Gastrocnemius medialis (tissue), 4 donors: ENCODE measurements around the gene KIF26B. TPM values are rescaled to one million over a fixed set of nuclear protein-coding genes. Genes with fewer than 3 reads are reported as not detected.
"Not testable (repeated sequence)": the region's sequence is repeated elsewhere in the genome, so short reads cannot be mapped to it uniquely, and the experiment has no call there.

Experiments used
- ATAC-seq, 2 donors: fragments of 150-250 bp; one replicate each; pipeline ENCODE4 v1.9.1; 2016
- DNase-seq, 2 donors: peaks; one replicate each; pipeline ENCODE4 v3.0.0-alpha.2; 2019
- H3K27ac ChIP-seq, 4 donors: fragments of 200-600 bp; sonication (generic); 1 replicate in 1 of 4; 2 replicates in 3 of 4; pipeline ENCODE4 v1.5.1; 2016 to 2018; ENCODE audit warnings: mild to moderate bottlenecking in 2 of 4, moderate library complexity in 1 of 4
- H3K27me3 ChIP-seq, 3 donors: fragments of 200-600 bp; sonication (generic) in 2 of 3; 1 replicate in 1 of 3; 2 replicates in 2 of 3; pipeline versions ENCODE4 v1.5.1 to v1.6.0; 2016 to 2019; ENCODE audit warnings: mild to moderate bottlenecking in 1 of 3, moderate library complexity in 1 of 3
- H3K36me3 ChIP-seq, 2 donors: fragments of 200-600 bp; sonication (generic) in 1 of 2; one replicate each; pipeline ENCODE4 v1.5.1; 2017 to 2018
- H3K4me1 ChIP-seq, 2 donors: fragments of 200-600 bp; sonication (generic) in 1 of 2; one replicate each; pipeline ENCODE4 v1.5.1; 2016 to 2017; ENCODE audit warnings: mild to moderate bottlenecking in 2 of 2
- H3K4me3 ChIP-seq, 4 donors: fragments of 200-600 bp; sonication (generic) in 3 of 4; 1 replicate in 1 of 4; 2 replicates in 3 of 4; pipeline ENCODE4 v1.5.1; 2016 to 2019; ENCODE audit warnings: mild to moderate bottlenecking in 2 of 4
- H3K9me3 ChIP-seq, 3 donors: fragments of 200-600 bp; sonication (generic) in 2 of 3; 1 replicate in 1 of 3; 2 replicates in 2 of 3; pipeline ENCODE4 v1.5.1; 2016 to 2019
- CTCF ChIP-seq, 5 experiments: fragments of 450-650 bp in 3 of 5; fragments of 200-600 bp in 2 of 5; sonication (generic) in 2 of 5; IDR thresholded peaks in 4 of 5; conservative IDR thresholded peaks in 1 of 5; 1 replicate in 4 of 5; 2 replicates in 1 of 5; pipeline ENCODE4 v1.5.1; 2016 to 2019; ENCODE audit warnings: antibody characterized with exemption in 5 of 5, mild to moderate bottlenecking in 3 of 5, moderate library complexity in 3 of 5
- POLR2A ChIP-seq, 2 donors: fragments of 450-650 bp; IDR thresholded peaks; one replicate each; pipeline ENCODE4 v1.6.1; 2017; ENCODE audit warnings: antibody characterized with exemption in 2 of 2, mild to moderate bottlenecking in 2 of 2, moderate library complexity in 2 of 2
- in situ Hi-C, 4 donors: fragments of 200-750 bp; cut with MboI; loops; one replicate each; pipeline versions ENCODE4 v1.15.0 to v1.8.0; 2017; ENCODE audit warnings: low sequenced_read_pairs in 4 of 4
- intact Hi-C: fragments of 100-400 bp; cut with DNase I; formaldehyde crosslinking; loops from one replicate; pipeline ENCODE4 v1.15.1; 2023; ENCODE audit warnings: low total_unique reads
- total RNA-seq, 4 donors: library from RNA; depleted of rRNA; stranded (reverse); fragments of >200 nt; gene quantifications; one replicate each; pipeline versions ENCODE4 v1.1.0 to v1.2.3, GENCODE V29; 2016

The KIF26B gene
- total RNA-seq, 4 donors from 2014 or later: 0.02 to 0.20 (median 0.10) TPM; not detected in 1

DNA sequence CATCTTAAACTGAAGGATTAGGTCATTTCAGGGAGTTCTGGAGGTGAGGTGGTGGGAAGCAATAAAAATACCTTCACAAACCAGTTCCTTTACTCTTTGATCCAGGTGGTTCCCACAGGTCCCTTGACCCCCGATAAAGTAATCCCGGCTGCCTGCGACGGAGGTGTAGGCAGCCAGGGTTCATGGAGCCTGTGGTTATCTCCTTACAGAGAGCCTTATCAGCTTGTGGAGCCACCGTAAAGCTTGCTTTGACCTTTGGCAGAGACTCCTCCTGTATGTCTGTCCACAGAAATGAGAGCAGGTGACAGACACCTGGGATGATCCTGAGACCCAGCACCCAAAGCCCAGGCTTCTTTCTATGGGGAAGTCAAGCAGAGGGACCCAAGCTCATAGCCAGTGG lies 243.4 kb downstream of the KIF26B start:
- in situ Hi-C loops (no loop called here), intact Hi-C loops (no loop called here)
- Histone ChIP-seq H3K4me1 (no peaks in the 10 kb centered on the region), H3K36me3 (no peaks in the 10 kb centered on the region), H3K27me3 (no peaks in the 10 kb centered on the region), H3K9me3 (no peaks in the 10 kb centered on the region), H3K4me3 (no peak overlapping the region), H3K27ac (no peak overlapping the region)
- no peak for DNase-seq
- TF ChIP-seq POLR2A (IDR thresholded peaks at IDR 0.05) (no peak), CTCF (IDR thresholded peaks at IDR 0.05 in 4 of 5, conservative IDR thresholded peaks at IDR 0.05 in 1 of 5) (no peak)
- no peak for ATAC-seq

- Histone ChIP-seq H3K4me1 (no peaks in the 10 kb centered on the region), H3K27ac (no peak overlapping the region), H3K4me3 (no peak overlapping the region), H3K9me3 (no peaks in the 10 kb centered on the region), H3K36me3 (no peaks in the 10 kb centered on the region), H3K27me3 (no peaks in the 10 kb centered on the region)
- ATAC-seq (no peak), DNase-seq (no peak)
- in situ Hi-C loops: no loop called here
- TF ChIP-seq CTCF (IDR thresholded peaks at IDR 0.05 in 4 of 5, conservative IDR thresholded peaks at IDR 0.05 in 1 of 5) (no peak), POLR2A (IDR thresholded peaks at IDR 0.05) (no peak)
- intact Hi-C loops: no loop called here
These were observed 247.2 kb downstream of the KIF26B start for GRCh38 chr1:245401881-245402587.

- H3K4me1 ChIP-seq, H3K4me3 ChIP-seq, intact Hi-C loops, H3K27ac ChIP-seq, H3K9me3 ChIP-seq, H3K27me3 ChIP-seq, ATAC-seq, H3K36me3 ChIP-seq, DNase-seq, in situ Hi-C loops: not testable (repeated sequence)
These were observed 248.2 kb downstream of the KIF26B start for GRCh38 chr1:245402998-245403397.

- intact Hi-C loops (no loop called here), in situ Hi-C loops (no loop called here)
- Histone ChIP-seq H3K27me3 (no peaks in the 10 kb centered on the region), H3K27ac (no peak overlapping the region), H3K4me3 (no peak overlapping the region), H3K4me1 (no peaks in the 10 kb centered on the region), H3K9me3 (no peaks in the 10 kb centered on the region), H3K36me3 (no peaks in the 10 kb centered on the region)
- TF ChIP-seq CTCF (IDR thresholded peaks at IDR 0.05 in 4 of 5, conservative IDR thresholded peaks at IDR 0.05 in 1 of 5) (no peak), POLR2A (IDR thresholded peaks at IDR 0.05) (no peak)
- ATAC-seq (no peak), DNase-seq (no peak)
These were observed 249.7 kb downstream of the KIF26B start for GRCh38 chr1:245404527-245404926.

DNA sequence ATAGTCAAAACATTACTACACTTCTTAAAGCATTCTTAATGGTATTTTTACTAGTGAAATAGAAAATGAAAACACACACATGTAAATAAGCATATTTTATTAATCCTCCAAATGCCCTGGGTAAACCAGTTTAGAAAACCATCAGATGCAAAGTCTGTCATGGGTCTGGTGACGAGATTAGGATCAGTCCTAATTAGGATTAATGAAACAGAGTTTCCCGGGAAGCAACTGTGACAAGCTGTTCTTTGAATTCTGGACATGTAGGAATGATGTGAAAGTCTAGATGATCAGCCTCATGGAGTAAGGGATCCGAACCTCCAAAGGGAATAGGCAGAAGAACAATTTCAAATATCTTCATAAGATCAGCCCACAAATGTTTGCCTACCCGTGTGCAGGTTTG lies 250.2 kb downstream of the KIF26B start:
- ATAC-seq (no peak), DNase-seq (no peak)
- Histone ChIP-seq H3K4me3 (no peak overlapping the region), H3K27ac (no peak overlapping the region), H3K36me3 (no peaks in the 10 kb centered on the region), H3K4me1 (no peaks in the 10 kb centered on the region), H3K27me3 (no peaks in the 10 kb centered on the region), H3K9me3 (no peaks in the 10 kb centered on the region)
- intact Hi-C loops: no loop called here
- TF ChIP-seq POLR2A (IDR thresholded peaks at IDR 0.05) (no peak), CTCF (IDR thresholded peaks at IDR 0.05 in 4 of 5, conservative IDR thresholded peaks at IDR 0.05 in 1 of 5) (no peak)
- in situ Hi-C loops: no loop called here
